CD1c-positive myeloid dendritic cell (primary cell): ENCODE results near the gene TFDP1.

Experiments
- DNase-seq: peaks from one replicate; pipeline ENCODE4 v3.0.0-alpha.2; 2016; ENCODE audit errors: extremely low spot score

The TFDP1 gene, protein sequence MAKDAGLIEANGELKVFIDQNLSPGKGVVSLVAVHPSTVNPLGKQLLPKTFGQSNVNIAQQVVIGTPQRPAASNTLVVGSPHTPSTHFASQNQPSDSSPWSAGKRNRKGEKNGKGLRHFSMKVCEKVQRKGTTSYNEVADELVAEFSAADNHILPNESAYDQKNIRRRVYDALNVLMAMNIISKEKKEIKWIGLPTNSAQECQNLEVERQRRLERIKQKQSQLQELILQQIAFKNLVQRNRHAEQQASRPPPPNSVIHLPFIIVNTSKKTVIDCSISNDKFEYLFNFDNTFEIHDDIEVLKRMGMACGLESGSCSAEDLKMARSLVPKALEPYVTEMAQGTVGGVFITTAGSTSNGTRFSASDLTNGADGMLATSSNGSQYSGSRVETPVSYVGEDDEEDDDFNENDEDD

DNA sequence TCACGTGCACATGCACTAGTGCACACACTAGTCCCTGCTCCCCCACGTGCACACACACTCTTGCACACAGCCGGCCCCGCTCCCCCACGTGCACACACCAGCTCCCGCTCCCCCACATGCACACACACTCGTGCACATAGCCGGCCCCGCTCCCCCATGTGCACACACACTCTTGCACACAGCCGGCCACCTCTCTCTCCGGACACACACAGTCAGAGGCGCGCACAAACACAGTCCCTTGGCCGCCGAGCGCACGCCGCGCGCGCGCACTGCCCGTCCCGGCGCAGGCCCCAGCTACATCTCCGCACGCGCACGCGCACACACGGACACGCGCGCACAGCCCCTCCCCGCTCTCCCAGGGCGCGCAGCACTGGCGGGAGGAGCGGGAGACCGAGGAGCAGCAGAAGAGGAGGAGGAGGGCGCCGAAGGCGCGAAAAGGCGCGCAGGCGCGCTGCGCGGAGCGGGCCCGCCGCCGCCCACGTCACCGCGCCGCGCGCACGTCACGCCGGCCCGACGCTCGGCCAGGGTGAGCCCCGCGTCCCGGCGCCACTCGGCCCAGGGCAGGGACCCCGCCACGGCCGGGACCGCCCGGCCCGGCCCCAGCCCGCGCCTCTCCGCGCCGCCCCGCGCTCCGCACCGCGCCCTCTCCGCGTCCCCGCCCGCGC is at the start of gene TFDP1:
TFDP1 (plus strand) TSS at position 549 of the 665 bp plus-strand sequence. CDS start 1,085 bp downstream, outside the sequence.
- peak; percentile 82 for DNase-seq

DNA sequence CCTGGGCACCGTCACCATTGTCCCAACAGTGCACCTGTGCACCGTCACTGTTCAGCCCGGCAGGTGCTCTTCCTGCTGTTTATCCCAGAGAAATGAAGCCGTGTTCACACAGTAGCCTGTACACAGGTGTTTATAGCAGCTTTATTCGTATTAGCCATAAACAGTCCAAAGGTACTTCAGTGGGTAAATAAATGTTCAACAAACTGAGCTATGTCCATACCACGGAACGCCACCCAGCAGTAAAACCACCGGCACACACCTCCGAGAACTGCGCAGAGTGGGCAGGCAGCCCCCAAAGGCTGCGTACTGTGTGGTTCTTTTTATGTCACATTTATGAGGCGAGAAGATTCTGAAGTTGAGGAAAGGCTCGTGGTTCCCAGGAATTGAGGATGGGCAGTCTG is 49.2 kb upstream of the TFDP1 start:
- DNase-seq: no peak

DNA sequence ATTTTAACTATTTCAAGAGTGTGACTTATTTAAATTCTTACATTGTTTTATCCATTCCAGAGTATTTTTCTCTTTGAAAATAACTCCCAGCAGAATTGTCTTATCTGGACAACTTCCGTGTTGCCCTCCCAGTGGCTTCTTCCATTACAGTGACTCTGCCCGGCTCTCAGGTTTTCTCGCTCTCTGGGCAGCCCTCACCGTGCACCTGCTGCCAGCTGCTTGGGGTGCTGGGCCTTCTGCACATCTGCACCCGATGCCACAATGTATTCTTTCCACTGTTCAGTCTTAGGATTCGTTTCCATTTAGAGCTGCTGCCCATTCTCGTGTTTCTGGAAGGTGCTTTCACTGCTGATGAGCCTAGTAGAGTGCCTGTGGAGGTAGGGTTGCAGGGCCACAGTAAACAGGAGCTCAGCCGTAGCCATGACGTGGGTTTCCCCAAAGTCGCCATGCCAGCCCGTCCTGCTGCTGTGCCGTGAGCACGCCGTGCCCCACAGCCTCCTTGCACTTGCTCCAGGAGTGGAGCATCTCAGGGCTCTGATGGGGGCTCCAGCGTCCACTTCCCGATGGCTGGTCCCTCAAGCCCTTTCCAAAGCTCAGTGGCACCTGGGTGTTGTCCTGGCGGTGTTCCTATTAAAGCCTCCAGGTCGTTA is 48.0 kb upstream of the TFDP1 start:
- DNase-seq: no peak

DNA sequence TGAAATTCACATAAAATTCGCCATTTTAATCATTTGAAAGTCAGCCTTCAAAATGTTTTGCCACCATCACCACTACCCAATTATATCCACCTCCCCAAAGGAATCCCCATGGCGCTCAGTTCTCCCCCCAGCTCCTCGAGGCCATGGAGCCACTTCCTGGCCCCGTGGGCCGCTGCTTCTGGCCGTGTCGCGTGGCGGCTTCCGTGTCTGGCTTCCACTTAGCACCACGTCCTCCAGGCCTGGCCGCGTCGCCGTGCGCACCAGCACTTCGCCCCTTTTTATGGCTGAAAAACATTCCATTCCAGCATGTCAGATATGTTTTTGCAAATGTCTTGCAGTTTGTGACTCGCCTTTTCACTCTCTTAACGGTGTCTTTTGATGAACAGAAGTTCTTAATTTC is 47.3 kb upstream of the TFDP1 start:
- DNase-seq: no peak

DNA sequence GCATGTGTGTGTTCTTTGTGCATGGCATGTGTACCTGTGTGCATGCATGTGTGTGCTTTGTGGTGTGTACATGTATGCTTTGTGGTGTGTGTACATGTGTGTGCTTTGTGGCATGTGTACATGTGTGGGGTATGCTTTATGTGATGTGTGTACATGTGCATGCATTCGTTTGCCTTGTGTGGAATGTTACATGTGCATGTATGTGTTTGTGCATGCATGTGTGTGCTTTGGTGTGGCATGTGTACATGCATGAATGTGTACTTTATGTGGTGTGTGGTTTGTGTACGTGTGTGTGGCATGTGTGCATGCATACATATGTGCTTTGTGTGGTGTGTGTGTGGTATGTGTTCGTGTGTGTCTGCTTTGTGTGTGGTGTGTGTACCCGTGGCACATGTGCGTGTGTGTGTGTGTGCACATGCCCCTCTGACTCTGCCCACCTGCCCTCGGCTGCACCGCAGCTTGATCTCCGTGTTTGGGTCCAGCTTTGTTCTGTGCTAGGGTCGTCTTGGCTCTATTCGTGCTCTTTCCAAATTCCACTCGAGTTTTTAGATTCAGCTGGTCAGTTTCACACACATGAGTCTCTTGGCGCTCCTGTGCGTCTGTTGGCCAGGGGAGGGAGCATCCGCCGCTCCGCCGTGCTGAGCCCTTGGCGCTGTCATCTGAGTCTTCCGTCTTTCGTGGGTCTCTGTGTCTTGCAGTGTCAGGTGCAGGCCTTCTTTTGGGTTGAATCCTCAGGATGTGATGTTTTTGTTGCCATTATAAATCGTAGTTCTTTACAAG is 46.5 kb upstream of the TFDP1 start:
- no peak for DNase-seq

DNA sequence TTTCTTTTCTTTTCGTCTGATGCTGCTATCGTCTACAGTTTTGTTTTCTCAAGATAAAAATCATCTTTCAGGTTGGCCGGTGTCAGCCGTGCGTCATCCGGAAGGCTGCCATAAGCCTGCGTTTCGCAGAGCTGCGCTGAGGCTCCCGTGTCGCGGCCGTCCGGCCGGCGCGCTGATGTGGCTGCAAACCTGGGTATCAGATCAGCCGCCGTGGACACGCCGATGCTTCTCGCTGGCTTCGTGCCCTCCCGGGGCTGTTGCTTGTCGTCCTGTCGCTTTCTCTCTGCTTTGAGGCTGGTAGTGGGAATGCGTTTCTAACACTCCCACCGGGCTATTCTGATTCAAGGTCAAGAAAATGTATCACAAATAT is 45.9 kb upstream of the TFDP1 start:
- no peak for DNase-seq

DNA sequence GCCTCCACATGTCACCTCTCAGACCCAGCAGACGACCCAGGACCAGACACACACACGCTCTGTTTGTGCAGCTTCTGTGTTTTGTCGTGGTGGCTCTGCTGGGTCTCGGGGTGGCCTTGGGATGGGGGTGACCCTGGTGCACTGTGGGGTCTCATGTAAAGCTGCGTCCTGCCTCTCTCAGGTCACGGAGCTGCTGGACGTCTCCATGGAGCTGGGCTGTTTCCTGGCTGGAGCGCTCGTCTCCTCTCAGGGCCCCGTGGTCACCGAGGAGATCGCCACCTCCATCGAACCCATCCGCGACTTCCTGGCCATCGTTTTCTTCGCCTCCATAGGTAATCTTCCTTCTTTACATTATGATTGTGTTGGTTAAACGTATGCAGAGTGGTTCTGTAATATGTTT is 45.4 kb upstream of the TFDP1 start:
- no peak for DNase-seq

DNA sequence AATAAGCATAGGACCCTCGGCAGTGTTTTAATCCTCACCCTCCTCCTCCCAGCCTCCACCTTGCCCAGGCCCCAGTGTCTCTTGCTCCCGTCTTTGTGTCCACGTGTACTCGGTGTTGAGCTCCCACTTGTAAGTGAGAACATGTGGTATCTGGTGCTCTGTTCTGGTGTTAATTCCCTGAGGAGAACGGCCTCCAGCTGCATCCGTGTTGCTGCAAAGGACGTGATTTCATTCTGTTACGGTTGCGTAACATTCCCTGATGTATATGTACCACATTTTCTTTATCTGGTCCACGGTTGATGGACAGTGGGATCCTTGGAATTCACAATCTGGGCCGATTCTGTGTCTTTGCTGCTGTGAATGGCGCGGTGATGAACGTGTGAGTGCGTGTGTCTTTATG is 44.7 kb upstream of the TFDP1 start:
- no peak for DNase-seq

DNA sequence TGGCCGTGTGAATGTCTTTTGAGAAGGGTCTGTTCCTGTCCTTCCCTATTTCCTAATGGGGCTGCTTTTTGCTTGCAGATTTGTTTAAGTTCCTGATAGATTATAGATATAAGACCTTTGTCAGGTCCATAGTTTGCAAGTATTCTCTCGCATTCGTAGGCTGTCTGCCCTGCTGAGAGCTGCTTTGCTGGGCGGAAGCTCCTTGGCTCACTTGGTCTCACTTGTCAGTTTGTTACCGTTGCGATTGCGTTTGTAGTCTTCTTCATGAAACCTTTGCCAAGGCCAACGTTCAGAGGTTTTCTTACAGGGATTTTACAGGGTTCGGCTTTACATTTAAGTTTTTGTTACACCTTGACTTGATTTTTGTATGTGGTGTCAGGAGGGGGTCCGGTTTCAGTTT is 44.0 kb upstream of the TFDP1 start:
- no peak for DNase-seq

DNA sequence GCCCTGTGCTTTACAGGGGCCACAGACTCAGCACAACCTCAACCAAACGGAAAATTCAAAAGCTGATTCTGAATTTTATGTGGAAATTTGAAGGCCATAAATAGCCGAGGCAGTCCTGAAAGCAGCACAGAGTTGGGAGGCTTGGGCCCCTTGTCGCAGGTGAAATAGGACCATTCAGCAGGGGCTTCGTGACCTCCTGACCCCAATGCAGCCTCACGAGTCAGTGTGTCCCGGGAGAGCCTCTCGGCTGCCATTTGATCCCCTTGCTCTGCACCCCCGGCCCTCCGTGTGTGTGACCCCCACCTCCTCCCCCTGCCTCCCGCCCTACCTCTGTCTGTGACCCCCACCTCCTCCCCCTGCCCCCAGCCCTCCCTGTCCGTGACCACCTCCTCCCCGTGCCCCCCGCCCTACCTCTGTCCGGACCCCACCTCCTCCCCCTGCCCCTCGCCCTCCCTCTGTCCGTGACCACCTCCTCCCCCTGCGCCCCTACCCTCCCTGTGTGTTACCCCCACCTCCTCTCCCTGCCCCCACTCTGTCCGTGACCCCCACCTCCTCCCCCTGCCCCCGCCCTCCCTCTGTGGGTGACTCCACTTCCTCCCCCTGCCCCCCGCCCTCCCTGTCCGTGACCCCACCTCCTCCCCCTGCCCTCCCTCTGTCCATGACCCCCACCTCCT is 41.7 kb upstream of the TFDP1 start:
- no peak for DNase-seq

DNA sequence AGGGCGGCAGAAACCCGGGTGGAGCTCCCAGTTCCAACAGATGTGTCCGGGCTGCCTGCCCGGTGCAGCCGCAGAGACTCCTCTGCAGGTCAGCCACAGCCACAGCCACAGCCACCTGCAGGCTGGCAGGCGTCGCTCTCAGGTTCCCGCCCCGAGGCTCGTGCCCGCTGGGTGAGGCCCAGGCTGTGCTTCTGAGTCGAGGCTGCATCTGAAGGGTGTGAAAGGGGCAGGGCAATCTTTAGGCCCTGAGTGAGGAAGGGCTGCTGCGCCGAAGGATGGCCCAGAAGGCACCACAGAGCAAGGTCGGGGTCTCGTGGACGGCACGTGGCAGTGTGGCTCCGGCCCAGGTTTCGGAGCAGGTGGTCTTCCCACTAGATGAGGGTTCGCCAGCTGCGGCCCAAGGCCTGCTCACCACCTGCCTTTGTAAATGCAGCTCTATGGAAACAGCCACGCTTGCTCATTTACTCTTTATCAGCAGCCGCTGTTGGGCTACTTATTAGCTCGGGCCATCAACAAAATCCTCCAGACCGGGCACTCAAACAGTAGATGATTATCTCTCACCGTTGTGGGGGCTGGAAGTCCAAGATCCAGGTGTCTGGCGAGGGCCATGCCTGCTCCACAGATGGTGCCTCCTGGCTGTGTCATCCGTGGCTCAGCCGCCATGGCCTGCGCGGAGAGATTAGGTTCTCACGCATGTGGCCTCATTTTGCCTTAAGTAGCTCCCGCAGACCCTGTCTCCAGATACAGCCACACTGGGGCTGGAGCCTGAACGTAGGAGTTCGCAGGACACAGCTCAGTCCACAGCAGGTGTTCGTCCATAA is 40.3 kb upstream of the TFDP1 start:
- no peak for DNase-seq

DNA sequence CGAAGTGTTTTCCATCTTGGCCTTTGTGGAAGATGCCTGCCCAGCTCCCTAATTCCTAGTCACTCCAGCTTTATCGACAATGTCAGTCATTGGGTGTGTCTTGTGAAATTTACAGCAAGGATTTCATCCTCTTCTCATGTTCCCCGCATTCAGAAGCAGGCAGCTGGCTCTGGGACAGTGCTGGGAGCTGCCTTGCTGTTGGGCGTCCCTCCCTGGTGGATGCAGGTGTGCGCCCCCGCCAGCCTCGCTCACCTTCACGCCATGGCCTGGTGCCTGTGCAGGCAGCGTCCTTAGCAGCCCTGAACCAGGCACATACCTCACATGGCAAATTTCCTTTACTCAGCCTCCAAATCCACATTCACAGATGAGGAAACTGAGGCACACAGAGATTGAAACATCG is 39.7 kb upstream of the TFDP1 start:
- DNase-seq: no peak

DNA sequence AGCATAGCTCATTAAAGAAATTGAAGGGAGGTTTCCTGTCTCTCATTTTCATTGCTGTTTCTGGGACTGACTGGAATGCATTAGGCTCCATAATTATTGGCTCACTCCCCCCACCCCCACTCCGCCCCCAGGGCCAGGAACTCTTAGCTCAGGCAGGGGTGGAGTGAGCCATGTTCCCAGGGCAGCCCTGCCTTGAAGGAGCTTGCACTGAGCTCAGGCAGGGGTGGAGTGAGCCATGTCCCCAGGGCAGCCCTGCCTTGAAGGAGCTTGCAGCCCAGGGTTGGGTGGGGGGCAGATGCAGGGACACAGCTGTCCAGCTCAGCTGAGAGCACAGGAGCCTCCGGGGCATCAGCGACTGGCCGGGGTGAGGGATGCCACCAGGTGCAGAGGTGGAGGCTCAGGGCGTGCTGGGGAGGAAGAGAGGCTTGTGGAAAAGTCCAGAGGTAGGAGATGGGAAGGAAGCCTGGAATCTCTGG is 39.1 kb upstream of the TFDP1 start:
- DNase-seq: no peak

DNA sequence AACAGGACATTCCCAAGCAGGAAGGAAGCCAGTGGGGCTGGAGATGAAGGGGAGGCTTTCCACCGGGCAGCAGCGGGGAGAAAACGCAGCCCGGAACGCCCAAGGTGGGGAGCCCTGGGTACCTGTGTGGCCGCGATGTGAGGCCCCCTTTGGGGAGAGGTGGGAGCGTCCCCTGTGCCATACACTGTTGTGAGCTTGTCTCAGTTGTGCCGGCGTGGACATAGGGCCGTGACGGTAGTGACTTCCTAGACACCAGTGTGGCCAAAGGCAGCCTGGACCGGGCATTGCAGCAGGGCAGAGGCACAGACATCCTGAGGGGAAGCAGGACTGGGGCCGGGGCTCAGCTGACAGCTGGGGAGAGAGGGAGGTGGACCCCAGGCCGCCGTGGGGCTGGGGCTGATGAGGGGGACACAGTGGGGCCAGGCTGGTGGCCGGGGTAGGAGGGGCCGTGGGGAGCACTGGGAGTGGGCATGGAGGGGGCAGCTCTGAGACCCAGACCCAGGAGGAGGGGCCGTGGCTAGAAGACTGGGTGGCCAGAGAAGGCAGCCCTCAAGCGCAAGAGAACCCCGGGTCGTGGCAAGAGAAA is 38.5 kb upstream of the TFDP1 start:
- no peak for DNase-seq

DNA sequence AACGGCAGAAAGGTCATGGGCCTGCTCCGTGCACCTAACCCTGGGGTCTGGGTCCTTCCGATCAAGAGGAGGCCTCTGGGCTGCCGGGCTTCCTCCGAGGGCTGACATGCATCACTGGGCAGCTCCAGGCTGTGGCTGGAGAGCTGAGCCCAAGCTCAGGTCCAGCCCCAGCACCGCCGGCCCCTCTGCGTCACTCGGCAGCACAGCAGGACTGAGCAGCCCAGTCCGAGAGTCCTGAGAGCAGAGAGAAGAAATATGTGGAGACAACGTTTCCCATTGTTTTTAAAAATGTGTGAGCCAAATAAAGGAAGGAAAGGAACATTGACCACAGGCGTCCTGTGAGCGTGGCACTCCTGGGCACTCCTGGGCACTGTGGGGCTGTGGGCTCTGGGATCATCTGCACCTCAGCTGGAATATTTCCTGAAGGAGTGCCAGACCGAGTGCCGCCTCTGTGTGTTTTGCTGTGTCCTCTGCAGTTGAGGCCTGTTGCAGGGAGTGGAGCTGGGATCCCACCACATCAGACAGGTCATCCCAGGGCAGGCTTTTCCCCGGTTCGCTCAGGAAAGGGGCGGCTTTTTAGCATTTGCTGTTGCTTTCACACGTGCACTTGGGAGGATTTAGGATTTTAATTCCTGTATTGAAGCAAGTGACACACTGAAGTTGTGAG is 37.8 kb upstream of the TFDP1 start:
- DNase-seq: no peak

DNA sequence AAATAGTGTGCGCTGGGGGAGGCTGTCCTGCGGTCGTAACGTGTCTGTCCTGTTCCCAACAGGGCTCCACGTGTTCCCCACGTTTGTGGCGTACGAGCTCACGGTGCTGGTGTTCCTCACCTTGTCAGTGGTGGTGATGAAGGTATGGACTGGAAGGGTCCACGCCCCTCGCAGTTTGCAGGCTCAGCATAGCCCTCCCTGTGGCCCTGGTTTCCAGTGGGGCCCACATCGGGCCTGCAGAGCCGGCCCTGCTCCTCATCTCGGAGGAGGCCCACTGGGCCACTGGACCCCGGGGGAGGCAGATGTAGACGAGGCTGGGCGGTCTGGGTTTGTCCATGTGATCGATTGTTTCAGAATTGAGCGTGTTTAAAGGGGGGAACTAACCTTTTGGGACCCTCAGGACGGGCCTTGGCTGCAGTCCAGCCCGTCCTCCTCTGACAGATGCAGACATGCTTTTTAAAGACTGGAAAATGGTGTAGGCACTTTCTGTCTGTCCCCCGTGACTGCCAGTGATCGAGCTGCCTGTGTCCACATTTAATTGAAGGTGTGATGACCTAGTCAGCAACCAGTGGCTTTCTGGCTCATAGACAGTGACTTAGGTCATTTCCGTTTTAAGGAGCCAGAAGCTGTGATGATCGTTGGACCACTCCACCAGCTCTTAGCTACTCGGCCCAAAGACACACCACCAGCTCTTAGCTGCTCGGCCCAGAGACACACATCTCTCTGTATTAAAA is 37.1 kb upstream of the TFDP1 start:
- DNase-seq: no peak

DNA sequence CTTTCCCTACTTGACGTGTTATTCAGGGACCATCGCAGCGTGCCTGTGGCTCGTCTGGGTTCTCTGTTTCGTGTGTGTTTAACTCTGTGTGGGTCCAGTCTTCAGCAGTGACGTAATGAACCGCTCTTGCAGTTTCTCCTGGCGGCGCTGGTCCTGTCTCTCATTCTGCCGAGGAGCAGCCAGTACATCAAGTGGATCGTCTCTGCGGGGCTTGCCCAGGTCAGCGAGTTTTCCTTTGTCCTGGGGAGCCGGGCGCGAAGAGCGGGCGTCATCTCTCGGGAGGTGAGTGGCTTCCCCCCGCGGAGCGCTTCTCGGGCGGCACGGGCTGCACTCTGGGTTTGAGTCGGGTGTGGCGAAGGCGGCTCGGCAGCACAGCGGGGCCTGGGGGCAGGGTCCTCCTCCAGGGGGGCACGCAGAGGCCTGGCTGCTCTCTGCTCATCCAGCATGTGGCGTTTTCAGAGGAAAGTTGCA is 36.3 kb upstream of the TFDP1 start:
- no peak for DNase-seq

DNA sequence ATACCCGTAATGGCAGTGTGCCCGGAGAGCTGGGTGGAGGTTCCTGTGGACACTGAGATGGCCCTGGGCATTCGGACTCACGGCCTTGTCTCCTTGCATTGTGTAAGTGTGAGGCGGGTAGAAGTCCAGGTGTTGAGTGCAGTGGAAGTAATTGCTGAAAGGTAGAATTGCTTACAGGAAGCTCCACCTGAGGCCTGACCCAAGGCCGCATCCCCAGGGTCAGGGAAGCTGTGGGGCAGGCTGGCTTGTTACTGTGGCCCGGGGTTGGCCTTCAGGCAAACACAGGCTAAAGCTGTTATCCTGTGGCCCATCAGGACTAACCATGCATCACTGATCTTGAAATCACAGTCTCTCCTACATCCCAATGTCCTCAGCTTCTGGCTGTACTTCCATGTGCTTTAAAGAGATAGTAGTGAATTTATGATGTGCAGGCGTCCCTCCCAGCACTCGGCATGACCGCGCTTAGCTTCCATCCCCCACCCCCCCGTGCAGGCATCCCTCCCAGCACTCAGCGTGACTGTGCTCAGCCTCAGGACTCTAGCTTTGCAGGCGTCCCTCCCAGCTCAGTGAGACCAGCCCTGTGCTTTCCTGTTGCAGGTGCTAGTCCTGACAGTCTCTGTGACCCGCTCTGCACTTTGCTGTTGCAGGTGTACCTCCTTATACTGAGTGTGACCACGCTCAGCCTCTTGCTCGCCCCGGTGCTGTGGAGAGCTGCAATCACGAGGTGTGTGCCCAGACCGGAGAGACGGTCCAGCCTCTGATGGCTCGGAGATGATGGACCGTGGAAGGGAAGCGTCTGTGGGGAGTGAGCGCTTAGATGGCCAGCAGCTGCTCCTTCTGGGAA is 35.6 kb upstream of the TFDP1 start:
- no peak for DNase-seq
